GM19438 (cell line): ENCODE measurements around the gene STOX1.
"Not testable (repeated sequence)": the region's sequence is repeated elsewhere in the genome, so short reads cannot be mapped to it uniquely, and the experiment has no call there.

Experiments
- ATAC-seq: cut with Tn5 transposase; IDR thresholded peaks from one replicate; pipeline ENCODE4 v1.9.1; 2021; ENCODE audit warnings: low read depth; ENCODE audit not compliant: unreplicated experiment

STOX1 gene

GRCh38 chr10:68826764-68827591 lies at the start of gene STOX1:
Gene STOX1, plus strand, starts transcription at chr10:68827531. Its CDS starts 93 bp downstream, at chr10:68827624.
- ATAC-seq = peak; percentile 65

- no peak for ATAC-seq
These were observed 45.4 kb upstream of the STOX1 start for GRCh38 chr10:68781613-68782574.

GRCh38 chr10:68784476-68784875 lies 42.9 kb upstream of the STOX1 start:
- ATAC-seq = no peak

- ATAC-seq = no peak
These were observed 39.5 kb upstream of the STOX1 start for GRCh38 chr10:68787813-68788212.

GRCh38 chr10:68790476-68790875 lies 36.9 kb upstream of the STOX1 start:
- ATAC-seq = no peak

- ATAC-seq = no peak
These were observed 35.2 kb upstream of the STOX1 start for GRCh38 chr10:68792115-68792514.

- no peak for ATAC-seq
These were observed 31.3 kb upstream of the STOX1 start for GRCh38 chr10:68795886-68796532.

- no peak for ATAC-seq
These were observed 30.7 kb upstream of the STOX1 start for GRCh38 chr10:68796605-68797004.

GRCh38 chr10:68800211-68800610 lies 27.1 kb upstream of the STOX1 start:
- no peak for ATAC-seq

- ATAC-seq = no peak
These were observed 22.6 kb upstream of the STOX1 start for GRCh38 chr10:68804692-68805091.

GRCh38 chr10:68810830-68811229 lies 16.5 kb upstream of the STOX1 start:
- not testable (repeated sequence) for ATAC-seq

GRCh38 chr10:68811314-68812009 lies 15.9 kb upstream of the STOX1 start:
- no peak for ATAC-seq

- ATAC-seq = no peak
These were observed 14.9 kb upstream of the STOX1 start for GRCh38 chr10:68812420-68812819.

- no peak for ATAC-seq
These were observed 13.8 kb upstream of the STOX1 start for GRCh38 chr10:68813559-68813958.

GRCh38 chr10:68816796-68817412 lies 10.4 kb upstream of the STOX1 start:
- ATAC-seq = no peak

- ATAC-seq = not testable (repeated sequence)
These were observed 7.0 kb upstream of the STOX1 start for GRCh38 chr10:68820359-68820758.

GRCh38 chr10:68822626-68823025 lies 4.7 kb upstream of the STOX1 start:
- ATAC-seq = not testable (repeated sequence)

- ATAC-seq = peak; percentile 32
These were observed 245 bp downstream of the STOX1 start for GRCh38 chr10:68827592-68827959.

GRCh38 chr10:68828083-68828601 lies 811 bp downstream of the STOX1 start:
- ATAC-seq = peak; percentile 31

- ATAC-seq = no peak
These were observed 1.5 kb downstream of the STOX1 start for GRCh38 chr10:68828833-68829232.
